A549 (cell line): ENCODE data around the gene PHF23. TPM values are rescaled to one million over a fixed set of nuclear protein-coding genes. Genes with fewer than 3 reads are reported as not detected.
A peak's percentile ranks its signal among the peaks of the same experiment; 100 is the strongest.

Source experiments
- ATAC-seq, 2 experiments: fragments of 200-7000 bp in 1 of 2; fragments of >200 bp in 1 of 2; cut with Nextera tagmentation in 1 of 2; cut with Tn5 transposase in 1 of 2; 3 replicates each; pipeline versions ENCODE4 v1.8.0 to v1.9.1; 2018 to 2020; ENCODE audit warnings: mild to moderate bottlenecking in 1 of 2, moderate library complexity in 1 of 2
- CTCF ChIA-PET: fragments of 300-600 bp; sonication (Branson Sonifier 250); formaldehyde crosslinking; extraction: SDS; loops from one replicate; lab custom pipeline; 2021; ENCODE audit warnings: antibody characterized with exemption, inconsistent platforms; lab: Yijun Ruan, JAX
- POLR2A ChIA-PET: fragments of 350-600 bp; formaldehyde crosslinking; extraction: SDS; loops from one replicate; lab custom pipeline; 2021; ENCODE audit warnings: antibody characterized with exemption, inconsistent platforms; lab: Yijun Ruan, JAX
- DNase-seq, 2 experiments: peaks; one replicate each; pipeline versions ENCODE4 v3.0.0 to v3.0.0-alpha.2; 2011 to 2016; ENCODE audit warnings: low read depth in 1 of 2, low spot score in 1 of 2
- FAIRE-seq: peaks from 2 replicates; lab custom pipeline; 2011; peaks lifted over from hg19 to GRCh38; lab: Jason Lieb, UNC
- H3K27ac ChIP-seq, 2 experiments: fragments of >200 bp; sonication (Bioruptor Twin); formaldehyde crosslinking; 3 replicates each; pipeline ENCODE4 v1.5.1; 2016 to 2017
- H3K4me1 ChIP-seq: fragments of >200 bp; sonication (Bioruptor Twin); formaldehyde crosslinking; 3 replicates; pipeline ENCODE4 v1.6.1; 2016
- H3K4me2 ChIP-seq: fragments of >200 bp; sonication (Bioruptor Twin); formaldehyde crosslinking; 3 replicates; pipeline ENCODE4 v1.6.1; 2016
- H3K4me3 ChIP-seq: fragments of >200 bp; sonication (Bioruptor Twin); formaldehyde crosslinking; 3 replicates; pipeline ENCODE4 v1.5.1; 2016
- H3K9me3 ChIP-seq: fragments of >200 bp; sonication (Bioruptor Twin); formaldehyde crosslinking; 3 replicates; pipeline ENCODE4 v1.6.1; 2016
- CBX2 ChIP-seq: fragments of 200-600 bp; sonication (generic); IDR thresholded peaks from 2 replicates; pipeline ENCODE4 v1.6.1; 2016; ENCODE audit warnings: low read depth, mild to moderate bottlenecking, borderline replicate concordance
- CBX8 ChIP-seq: fragments of 200-600 bp; sonication (generic); IDR thresholded peaks from 2 replicates; pipeline ENCODE4 v1.6.1; 2016
- CHD2 ChIP-seq: fragments of 150-350 bp; IDR thresholded peaks from 2 replicates; pipeline ENCODE4 v1.6.1; 2014; ENCODE audit warnings: low read length; ENCODE audit not compliant: partially characterized antibody
- EHF ChIP-seq: fragments of 250-450 bp; sonication (Bioruptor Pico); IDR thresholded peaks from 2 replicates; pipeline ENCODE4 v1.5.0; 2020; ENCODE audit warnings: mild to moderate bottlenecking
- EP300 ChIP-seq, 2 experiments: fragments of >200 bp; sonication (Bioruptor Twin); formaldehyde crosslinking; IDR thresholded peaks; 2 replicates in 1 of 2; 3 replicates in 1 of 2; pipeline ENCODE4 v1.6.1; 2016 to 2017
- ESRRA ChIP-seq: fragments of 150-350 bp; IDR thresholded peaks from 2 replicates; pipeline ENCODE4 v1.6.1; 2014; ENCODE audit warnings: mild to moderate bottlenecking, low read length, borderline replicate concordance
- FOSL2 ChIP-seq, 2 experiments: fragments of 450-650 bp in 1 of 2; fragments of >200 bp in 1 of 2; sonication (Bioruptor Twin) in 1 of 2; formaldehyde crosslinking; IDR thresholded peaks; 2 replicates each; pipeline versions ENCODE4 v1.5.0 to v1.6.1; 2016 to 2020; ENCODE audit warnings: mild to moderate bottlenecking in 1 of 2, moderate library complexity in 1 of 2
- GATA3 ChIP-seq: IDR thresholded peaks from 2 replicates; pipeline ENCODE4 v1.6.1; 2012; ENCODE audit warnings: borderline replicate concordance
- HDAC2 ChIP-seq: fragments of 200-600 bp; sonication (generic); IDR thresholded peaks from 2 replicates; pipeline ENCODE4 v1.6.1; 2016
- HEYL ChIP-seq: fragments of 250-450 bp; sonication (Bioruptor Pico); IDR thresholded peaks from 2 replicates; pipeline ENCODE4 v1.8.0; 2021; ENCODE audit warnings: mild to moderate bottlenecking, moderate library complexity
- HOXA7 ChIP-seq: fragments of 250-450 bp; sonication (Bioruptor Pico); IDR thresholded peaks from 2 replicates; pipeline ENCODE4 v1.5.0; 2020; ENCODE audit warnings: mild to moderate bottlenecking, moderate library complexity
- HOXB5 ChIP-seq: fragments of 250-450 bp; sonication (Bioruptor Pico); IDR thresholded peaks from 2 replicates; pipeline ENCODE4 v1.5.0; 2020; ENCODE audit warnings: mild to moderate bottlenecking, moderate library complexity
- JUN ChIP-seq, 2 experiments: fragments of >200 bp; sonication (Bioruptor Twin); formaldehyde crosslinking; IDR thresholded peaks; 2 replicates in 1 of 2; 3 replicates in 1 of 2; pipeline ENCODE4 v1.6.1; 2016 to 2017
- JUNB ChIP-seq: fragments of >200 bp; sonication (Bioruptor Twin); formaldehyde crosslinking; IDR thresholded peaks from 2 replicates; pipeline ENCODE4 v1.6.1; 2016
- KDM5A ChIP-seq: fragments of 200-600 bp; sonication (generic); IDR thresholded peaks from 2 replicates; pipeline ENCODE4 v1.6.1; 2016; ENCODE audit warnings: antibody characterized with exemption, mild to moderate bottlenecking
- MAFK ChIP-seq: fragments of 450-650 bp; IDR thresholded peaks from 2 replicates; pipeline ENCODE4 v1.6.1; 2014; ENCODE audit not compliant: partially characterized antibody
- NPAS2 ChIP-seq: fragments of 250-450 bp; sonication (Bioruptor Pico); IDR thresholded peaks from 2 replicates; pipeline ENCODE4 v1.8.0; 2022; ENCODE audit warnings: mild to moderate bottlenecking, moderate library complexity, borderline replicate concordance
- NR3C1 ChIP-seq: fragments of >200 bp; sonication (Bioruptor Twin); formaldehyde crosslinking; IDR thresholded peaks from 3 replicates; pipeline ENCODE4 v1.6.1; 2017
- PHF8 ChIP-seq: fragments of 200-600 bp; sonication (generic); IDR thresholded peaks from 2 replicates; pipeline ENCODE4 v1.6.1; 2016; ENCODE audit warnings: low read depth, mild to moderate bottlenecking, antibody characterized with exemption, moderate library complexity, borderline replicate concordance
- POLR2A ChIP-seq: IDR thresholded peaks from 2 replicates; pipeline ENCODE4 v1.6.1; 2012; ENCODE audit warnings: mild to moderate bottlenecking, low read length
- RCOR1 ChIP-seq: fragments of 150-350 bp; IDR thresholded peaks from 2 replicates; pipeline ENCODE4 v1.6.1; 2014; ENCODE audit warnings: antibody characterized with exemption, low read length, low read depth
- SMC3 ChIP-seq: fragments of >200 bp; sonication (Bioruptor Twin); formaldehyde crosslinking; IDR thresholded peaks from 3 replicates; pipeline ENCODE4 v1.6.1; 2018; ENCODE audit warnings: inconsistent platforms
- SREBF2 ChIP-seq: fragments of 450-650 bp; IDR thresholded peaks from 2 replicates; pipeline ENCODE4 v1.6.1; 2014; ENCODE audit warnings: mild to moderate bottlenecking, moderate library complexity
- TFCP2L1 ChIP-seq: fragments of 250-450 bp; sonication (Bioruptor Pico); IDR thresholded peaks from 2 replicates; pipeline ENCODE4 v1.5.0; 2021; ENCODE audit warnings: mild to moderate bottlenecking
- WGBS: methylation state at CpG from one replicate; pipeline ENCODE4 v1.1.6; 2017; ENCODE audit errors: missing lambda C conversion rate; 5-methylcytosine and 5-hydroxymethylcytosine counted together
- polyA plus RNA-seq, 4 experiments: library from polyadenylated mRNA; depleted of rRNA in 3 of 4; stranded (reverse); fragments of >200 nt; fragmentation: RNase III in 1 of 4; extraction: RNeasy Plus Mini Kit Qiagen cat#74134 plus additional on column Dnase treatment in 1 of 4; gene quantifications; 2 replicates in 3 of 4; 3 replicates in 1 of 4; pipeline ENCODE4 v1.2.3, GENCODE V29; 2011 to 2017
- TF ChIP-seq, protein P1 (sequence below): fragments of >200 bp; sonication (Bioruptor Twin); formaldehyde crosslinking; IDR thresholded peaks from 3 replicates; pipeline ENCODE4 v1.6.1; 2016
- TF ChIP-seq, protein P2 (sequence below): IDR thresholded peaks from 2 replicates; pipeline ENCODE4 v1.6.1; 2012; ENCODE audit warnings: low read depth, borderline replicate concordance
- TF ChIP-seq, protein P3 (sequence below): fragments of >200 bp; sonication (Bioruptor Twin); formaldehyde crosslinking; IDR thresholded peaks from 2 replicates; pipeline ENCODE4 v1.6.1; 2016
- TF ChIP-seq, protein P4 (sequence below): fragments of 150-350 bp; IDR thresholded peaks from 2 replicates; pipeline ENCODE4 v1.6.1; 2014; ENCODE audit warnings: low read depth, mild to moderate bottlenecking, low read length

Gene PHF23
- polyA plus RNA-seq, 2 of the 4 experiments (the other 2 are of a cell fraction): 52.1 to 80.2 TPM

DNA sequence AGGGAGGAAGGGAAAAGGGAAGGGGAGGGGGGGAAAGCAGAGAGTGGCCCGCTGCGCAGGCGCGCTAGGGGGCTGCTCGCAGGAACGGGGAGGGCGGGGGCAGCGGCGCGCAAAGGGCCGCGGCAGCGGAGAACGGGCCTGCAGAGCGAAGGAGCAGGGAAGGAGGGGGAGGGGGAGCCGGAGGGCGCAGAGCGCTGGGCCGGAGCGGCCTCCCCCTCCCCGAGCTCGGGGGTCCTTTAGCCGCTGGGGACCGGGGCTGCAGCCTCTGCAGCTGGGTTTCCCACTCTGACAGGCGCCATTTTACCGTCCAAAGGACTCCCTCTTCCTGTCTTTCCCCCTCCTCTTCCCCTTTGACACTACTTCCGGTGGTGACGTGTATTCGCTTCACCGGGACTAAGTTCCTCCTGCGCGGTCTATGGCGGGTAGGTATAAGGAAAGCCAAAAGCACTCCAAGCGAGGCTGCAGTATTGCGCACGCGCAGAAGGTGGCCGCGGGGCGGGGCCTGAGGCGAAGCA is 12.5 kb upstream of the PHF23 start, which contains the start of gene CTDNEP1:
CTDNEP1 (minus strand) TSS at position 74 of the 515 bp plus-strand sequence. CDS start 438 bp downstream, outside the sequence.
- H3K9me3 ChIP-seq: no peaks in the 10 kb centered on the region
- peak within 1 kb of the TSS; percentile 96 to 99 for H3K27ac ChIP-seq
- ChIA-PET POLR2A (interaction anchor here (0.6 to 2.0 kb wide), 4 partner anchors 9 to 29 kb away, joined by 3 to 15 read pairs (median 5); partner anchors contain the start of genes GABARAP, PHF23 and SLC2A4), CTCF (interaction anchor here (1.6 to 4.6 kb wide), 5 partner anchors 10 to 45 kb away, joined by 4 to 29 read pairs (median 6); partner anchors contain the start of gene GABARAP)
- ATAC-seq: peak; percentile 95 to 97
- H3K4me2 ChIP-seq: peak within 1 kb of the TSS; percentile 96
- peak; percentile 99 for FAIRE-seq
- peaks cover 28% of the 10 kb centered on the region for H3K4me1 ChIP-seq
- H3K4me3 ChIP-seq: peak within 1 kb of the TSS; percentile 99
- TF ChIP-seq, protein P1, sequence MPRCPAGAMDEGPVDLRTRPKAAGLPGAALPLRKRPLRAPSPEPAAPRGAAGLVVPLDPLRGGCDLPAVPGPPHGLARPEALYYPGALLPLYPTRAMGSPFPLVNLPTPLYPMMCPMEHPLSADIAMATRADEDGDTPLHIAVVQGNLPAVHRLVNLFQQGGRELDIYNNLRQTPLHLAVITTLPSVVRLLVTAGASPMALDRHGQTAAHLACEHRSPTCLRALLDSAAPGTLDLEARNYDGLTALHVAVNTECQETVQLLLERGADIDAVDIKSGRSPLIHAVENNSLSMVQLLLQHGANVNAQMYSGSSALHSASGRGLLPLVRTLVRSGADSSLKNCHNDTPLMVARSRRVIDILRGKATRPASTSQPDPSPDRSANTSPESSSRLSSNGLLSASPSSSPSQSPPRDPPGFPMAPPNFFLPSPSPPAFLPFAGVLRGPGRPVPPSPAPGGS: peak; percentile 44; the same call in 2 of the 3 replicates
- TF ChIP-seq TFCP2L1 (CRISPR knock-in tag) (0 out of 2 replicates have a peak, but pooled peaks have one; percentile 42), SMC3 (no peak), POLR2A (peak; percentile 60), FOSL2 (IDR thresholded peaks at IDR 0.05) (no peak), FOSL2 (CRISPR knock-in tag; IDR thresholded peaks at IDR 0.05) (0 out of 2 replicates have a peak, but pooled peaks have one; percentile 64), HDAC2 (peak; percentile 95; the same call in 1 of the 2 replicates), KDM5A (peak; percentile 99), CBX2 (no peak), JUN (IDR thresholded peaks at IDR 0.05) (peak; percentile 89 to 90; a peak in 4 of 5 replicates)
- DNase-seq: peak; percentile 99 to 100
- 0% methylated on average over 26 of the region's 41 CpGs for WGBS

DNA sequence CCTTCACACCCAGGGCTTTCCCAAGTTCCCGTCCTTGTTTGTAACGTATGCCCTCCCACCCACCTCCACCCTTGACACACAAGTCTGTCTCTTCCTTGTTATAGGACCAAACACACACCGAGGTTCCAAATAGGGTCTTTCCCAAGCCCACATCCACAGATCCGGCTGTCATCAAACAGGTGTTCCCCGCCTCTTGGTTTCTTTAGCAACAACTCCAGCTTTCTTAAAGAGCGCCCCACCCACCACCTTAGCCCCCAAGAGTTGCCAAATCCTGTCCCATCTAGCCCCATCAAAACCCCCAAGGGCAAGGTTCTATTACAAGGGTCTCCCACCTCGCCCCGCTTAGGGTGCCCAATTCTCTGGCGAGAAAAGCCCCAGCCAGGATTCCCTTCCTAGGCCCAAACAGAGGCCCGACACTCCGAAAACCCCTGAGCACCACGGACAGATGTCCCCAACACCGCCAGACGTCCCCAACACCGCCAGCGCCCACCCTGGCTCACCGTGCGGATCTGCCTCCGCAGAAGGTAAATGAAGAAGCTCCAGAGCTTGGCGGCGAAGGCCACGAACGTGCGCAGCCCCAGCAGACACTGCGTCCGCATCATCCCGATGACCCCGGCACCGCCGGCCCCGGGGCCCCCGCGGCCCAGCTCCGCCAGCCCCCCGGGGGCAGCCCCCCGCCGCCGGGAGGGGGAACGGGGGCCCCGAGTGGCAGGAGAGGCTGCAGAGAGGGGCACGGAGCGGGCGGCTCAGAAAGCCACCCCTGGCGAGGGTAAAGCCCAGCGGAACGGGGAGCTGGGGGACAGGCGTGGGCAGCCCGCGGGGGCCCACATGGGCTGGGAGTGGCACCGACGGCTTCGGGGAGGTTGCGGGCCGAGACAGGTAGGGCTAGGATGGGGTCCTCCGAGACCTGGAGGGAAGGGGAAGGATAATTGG is 11.7 kb upstream of the PHF23 start:
- Histone ChIP-seq H3K4me3 (peak overlapping the region; percentile 99), H3K4me2 (peak overlapping the region; percentile 93), H3K4me1 (peaks cover 28% of the 10 kb centered on the region), H3K27ac (peak overlapping the region; percentile 96 to 99), H3K9me3 (no peaks in the 10 kb centered on the region)
- WGBS: 4% methylated on average over 29 of the region's 55 CpGs
- ChIA-PET CTCF (interaction anchor here (0.7 to 4.6 kb wide), 8 partner anchors 10 to 205 kb away, joined by 3 to 29 read pairs (median 6); partner anchors contain the start of gene GABARAP), POLR2A (interaction anchor here (0.6 to 2.0 kb wide), 4 partner anchors 8 to 30 kb away, joined by 3 to 15 read pairs (median 5); partner anchors contain the start of genes GABARAP, PHF23 and SLC2A4)
- no peak for FAIRE-seq
- peak; percentile 26 to 28 for ATAC-seq
- TF ChIP-seq EP300 (IDR thresholded peaks at IDR 0.05): no peak
- no peak for TF ChIP-seq JUN (IDR thresholded peaks at IDR 0.05)
- TF ChIP-seq CBX8: no peak
- no peak for TF ChIP-seq CHD2
- TF ChIP-seq EHF (CRISPR knock-in tag): no peak
- TF ChIP-seq, protein P1: no peak
- no peak for DNase-seq

DNA sequence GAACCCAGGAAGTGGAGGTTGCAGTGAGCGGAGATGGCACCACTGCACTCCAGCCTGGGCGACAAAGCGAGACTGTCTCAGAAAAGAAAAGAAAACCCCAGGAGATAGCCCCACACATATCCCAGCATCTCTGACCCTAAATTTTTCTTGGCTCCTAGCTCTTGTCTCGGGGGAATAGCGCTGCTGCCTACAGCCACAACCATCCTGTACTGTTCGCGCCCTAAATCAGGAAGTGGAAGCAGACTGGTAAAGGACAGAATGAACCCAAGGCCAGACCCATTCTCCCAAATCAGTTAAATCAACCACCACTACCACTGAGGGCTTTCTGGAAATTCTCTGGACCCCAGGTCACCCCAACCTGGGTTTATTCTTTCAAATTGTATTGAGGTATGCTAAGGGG is 10.6 kb upstream of the PHF23 start:
- POLR2A ChIA-PET: no interaction called here
- CTCF ChIA-PET: interaction anchor here (0.8 to 4.6 kb wide), 8 partner anchors 10 to 204 kb away, joined by 3 to 29 read pairs (median 4); partner anchors contain the start of gene SLC2A4
- FAIRE-seq: no peak
- no peak for TF ChIP-seq PHF8
- TF ChIP-seq KDM5A: no peak
- no peak for TF ChIP-seq NPAS2 (CRISPR knock-in tag)
- TF ChIP-seq HOXA7: no peak
- no peak for TF ChIP-seq HOXB5 (CRISPR knock-in tag)
- no peak for TF ChIP-seq MAFK
- TF ChIP-seq NR3C1: no peak
- TF ChIP-seq, protein P2, sequence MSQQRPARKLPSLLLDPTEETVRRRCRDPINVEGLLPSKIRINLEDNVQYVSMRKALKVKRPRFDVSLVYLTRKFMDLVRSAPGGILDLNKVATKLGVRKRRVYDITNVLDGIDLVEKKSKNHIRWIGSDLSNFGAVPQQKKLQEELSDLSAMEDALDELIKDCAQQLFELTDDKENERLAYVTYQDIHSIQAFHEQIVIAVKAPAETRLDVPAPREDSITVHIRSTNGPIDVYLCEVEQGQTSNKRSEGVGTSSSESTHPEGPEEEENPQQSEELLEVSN: no peak
- TF ChIP-seq, protein P3, sequence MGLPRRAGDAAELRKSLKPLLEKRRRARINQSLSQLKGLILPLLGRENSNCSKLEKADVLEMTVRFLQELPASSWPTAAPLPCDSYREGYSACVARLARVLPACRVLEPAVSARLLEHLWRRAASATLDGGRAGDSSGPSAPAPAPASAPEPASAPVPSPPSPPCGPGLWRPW: no peak
- no peak for TF ChIP-seq RCOR1
- no peak for TF ChIP-seq ESRRA
- no peak for TF ChIP-seq JUN (IDR thresholded peaks at IDR 0.05)
- TF ChIP-seq CBX8: no peak
- no peak for TF ChIP-seq GATA3
- TF ChIP-seq JUNB: no peak
- TF ChIP-seq, protein P4, sequence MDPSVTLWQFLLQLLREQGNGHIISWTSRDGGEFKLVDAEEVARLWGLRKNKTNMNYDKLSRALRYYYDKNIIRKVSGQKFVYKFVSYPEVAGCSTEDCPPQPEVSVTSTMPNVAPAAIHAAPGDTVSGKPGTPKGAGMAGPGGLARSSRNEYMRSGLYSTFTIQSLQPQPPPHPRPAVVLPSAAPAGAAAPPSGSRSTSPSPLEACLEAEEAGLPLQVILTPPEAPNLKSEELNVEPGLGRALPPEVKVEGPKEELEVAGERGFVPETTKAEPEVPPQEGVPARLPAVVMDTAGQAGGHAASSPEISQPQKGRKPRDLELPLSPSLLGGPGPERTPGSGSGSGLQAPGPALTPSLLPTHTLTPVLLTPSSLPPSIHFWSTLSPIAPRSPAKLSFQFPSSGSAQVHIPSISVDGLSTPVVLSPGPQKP: no peak
- TF ChIP-seq SREBF2: no peak
- no peak for TF ChIP-seq HEYL (CRISPR knock-in tag)

More for the DNA sequence above, 10.6 kb upstream of the PHF23 start:
- H3K4me2 ChIP-seq: peak overlapping the region; percentile 93
- WGBS: 92% methylated on average over 7 of the region's 7 CpGs
- no peaks in the 10 kb centered on the region for H3K9me3 ChIP-seq
- H3K27ac ChIP-seq: peak overlapping the region; percentile 96 to 99; a peak in 5 of 6 replicates
- DNase-seq (no peak), ATAC-seq (no peak)
- peaks cover 28% of the 10 kb centered on the region for H3K4me1 ChIP-seq
- H3K4me3 ChIP-seq: peak overlapping the region; percentile 99
